OCI-LY1 (cell line): Measurements from ENCODE around the gene BEAN1.

Experiments used
- EZH2 ChIP-seq: fragments of 200-600 bp; sonication (generic), shearing (Covaris generic); IDR thresholded peaks from 2 replicates; pipeline ENCODE4 v1.8.0; 2017; ENCODE audit warnings: borderline replicate concordance, mixed run types, mild to moderate bottlenecking, antibody characterized with exemption, low read length, moderate library complexity, mixed read lengths
- TF ChIP-seq, protein P1 (sequence below): fragments of 200-600 bp; sonication (generic), shearing (Covaris generic); IDR thresholded peaks from 2 replicates; pipeline ENCODE4 v1.5.1; 2017; ENCODE audit warnings: mild to moderate bottlenecking, antibody characterized with exemption, low read length, moderate library complexity, mixed read lengths

DNA sequence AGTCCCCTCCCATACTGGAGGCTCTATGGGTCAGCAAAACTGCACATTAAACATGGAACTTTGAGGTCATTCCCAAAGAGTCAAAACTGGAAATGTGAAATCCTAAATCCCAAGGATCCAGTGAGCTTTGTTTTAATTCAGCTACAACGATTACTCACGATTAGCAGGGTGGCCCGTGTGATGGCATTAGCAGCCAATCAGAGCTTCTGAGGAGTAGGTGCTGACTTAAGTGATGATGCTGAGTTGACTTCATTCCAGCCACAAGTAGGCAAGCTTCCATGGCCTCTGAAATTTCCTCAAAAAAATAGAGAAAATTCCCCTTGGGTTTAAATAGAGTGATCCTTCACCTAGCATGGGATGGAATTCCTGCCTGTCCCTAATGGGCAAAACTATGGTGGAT is 28.1 kb upstream of the BEAN1 start:
- TF ChIP-seq, protein P1, sequence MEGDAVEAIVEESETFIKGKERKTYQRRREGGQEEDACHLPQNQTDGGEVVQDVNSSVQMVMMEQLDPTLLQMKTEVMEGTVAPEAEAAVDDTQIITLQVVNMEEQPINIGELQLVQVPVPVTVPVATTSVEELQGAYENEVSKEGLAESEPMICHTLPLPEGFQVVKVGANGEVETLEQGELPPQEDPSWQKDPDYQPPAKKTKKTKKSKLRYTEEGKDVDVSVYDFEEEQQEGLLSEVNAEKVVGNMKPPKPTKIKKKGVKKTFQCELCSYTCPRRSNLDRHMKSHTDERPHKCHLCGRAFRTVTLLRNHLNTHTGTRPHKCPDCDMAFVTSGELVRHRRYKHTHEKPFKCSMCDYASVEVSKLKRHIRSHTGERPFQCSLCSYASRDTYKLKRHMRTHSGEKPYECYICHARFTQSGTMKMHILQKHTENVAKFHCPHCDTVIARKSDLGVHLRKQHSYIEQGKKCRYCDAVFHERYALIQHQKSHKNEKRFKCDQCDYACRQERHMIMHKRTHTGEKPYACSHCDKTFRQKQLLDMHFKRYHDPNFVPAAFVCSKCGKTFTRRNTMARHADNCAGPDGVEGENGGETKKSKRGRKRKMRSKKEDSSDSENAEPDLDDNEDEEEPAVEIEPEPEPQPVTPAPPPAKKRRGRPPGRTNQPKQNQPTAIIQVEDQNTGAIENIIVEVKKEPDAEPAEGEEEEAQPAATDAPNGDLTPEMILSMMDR = no peak
- no peak for TF ChIP-seq EZH2
